Osteoblast (primary cell): ENCODE results near the gene ELP4. TPM values are rescaled to one million over a fixed set of nuclear protein-coding genes. Genes with fewer than 3 reads are reported as not detected.

ENCODE experiments used
- DNase-seq: peaks from one replicate; pipeline ENCODE4 v3.0.0; 2011; ENCODE audit warnings: low spot score, mixed read lengths; ENCODE audit not compliant: insufficient read length; ENCODE audit errors: missing footprints
- H2AFZ ChIP-seq: 2 replicates; pipeline ENCODE4 v1.6.0; 2011; ENCODE audit warnings: mild to moderate bottlenecking, low read length
- H3K27ac ChIP-seq: 2 replicates; pipeline ENCODE4 v1.5.1; 2011; ENCODE audit warnings: mild to moderate bottlenecking, low read depth, low read length, moderate library complexity
- H3K27me3 ChIP-seq: 2 replicates; pipeline ENCODE4 v1.6.0; 2012; ENCODE audit warnings: mild to moderate bottlenecking, control low read depth, inconsistent platforms, low read length, moderate library complexity; ENCODE audit not compliant: insufficient read depth
- H3K36me3 ChIP-seq: 2 replicates; pipeline ENCODE4 v1.5.1; 2011; ENCODE audit warnings: mild to moderate bottlenecking, low read length, control low read depth, moderate library complexity; ENCODE audit not compliant: insufficient read depth
- H3K4me1 ChIP-seq: 2 replicates; pipeline ENCODE4 v1.5.1; 2011; ENCODE audit warnings: mild to moderate bottlenecking, low read length, control low read depth, moderate library complexity; ENCODE audit not compliant: insufficient read depth
- H3K4me2 ChIP-seq: 2 replicates; pipeline ENCODE4 v1.6.0; 2011; ENCODE audit warnings: mild to moderate bottlenecking, low read length; ENCODE audit not compliant: insufficient read depth
- H3K4me3 ChIP-seq: fragments of 200-600 bp; sonication (generic); 3 replicates; pipeline ENCODE4 v1.5.1; 2012; ENCODE audit warnings: mild to moderate bottlenecking, low read length, inconsistent platforms; ENCODE audit not compliant: insufficient read depth
- H3K79me2 ChIP-seq: 2 replicates; pipeline ENCODE4 v1.6.0; 2012; ENCODE audit warnings: mild to moderate bottlenecking, low read length, control low read depth, inconsistent platforms; ENCODE audit not compliant: insufficient read depth
- H3K9me3 ChIP-seq: 2 replicates; pipeline ENCODE4 v1.5.1; 2011; ENCODE audit warnings: low read depth, low read length, control low read depth
- H4K20me1 ChIP-seq: 2 replicates; pipeline ENCODE4 v1.6.0; 2012; ENCODE audit warnings: mild to moderate bottlenecking, low read length, control low read depth; ENCODE audit not compliant: insufficient read depth
- total RNA-seq: library from RNA; depleted of rRNA; stranded (reverse); fragments of >200 nt; gene quantifications from 2 replicates; pipeline ENCODE4 v1.2.3, GENCODE V29; 2012
- TF ChIP-seq, protein P1 (sequence below): IDR thresholded peaks from 2 replicates; pipeline ENCODE4 v1.5.1; 2011; ENCODE audit warnings: mild to moderate bottlenecking, low read depth, low read length, moderate library complexity; ENCODE audit errors: extremely low read depth

Gene ELP4
- total RNA-seq, 1 donor, result 16.3 TPM

- Histone ChIP-seq H2AFZ (no peak overlapping the region), H4K20me1 (no peaks in the 10 kb centered on the region), H3K4me2 (no peak overlapping the region), H3K27ac (no peak overlapping the region), H3K9me3 (no peaks in the 10 kb centered on the region), H3K79me2 (no peaks in the 10 kb centered on the region), H3K4me3 (no peak overlapping the region), H3K4me1 (peaks cover 2% of the 10 kb centered on the region), H3K36me3 (no peaks in the 10 kb centered on the region), H3K27me3 (no peaks in the 10 kb centered on the region)
- DNase-seq, result no peak
- TF ChIP-seq, protein P1, sequence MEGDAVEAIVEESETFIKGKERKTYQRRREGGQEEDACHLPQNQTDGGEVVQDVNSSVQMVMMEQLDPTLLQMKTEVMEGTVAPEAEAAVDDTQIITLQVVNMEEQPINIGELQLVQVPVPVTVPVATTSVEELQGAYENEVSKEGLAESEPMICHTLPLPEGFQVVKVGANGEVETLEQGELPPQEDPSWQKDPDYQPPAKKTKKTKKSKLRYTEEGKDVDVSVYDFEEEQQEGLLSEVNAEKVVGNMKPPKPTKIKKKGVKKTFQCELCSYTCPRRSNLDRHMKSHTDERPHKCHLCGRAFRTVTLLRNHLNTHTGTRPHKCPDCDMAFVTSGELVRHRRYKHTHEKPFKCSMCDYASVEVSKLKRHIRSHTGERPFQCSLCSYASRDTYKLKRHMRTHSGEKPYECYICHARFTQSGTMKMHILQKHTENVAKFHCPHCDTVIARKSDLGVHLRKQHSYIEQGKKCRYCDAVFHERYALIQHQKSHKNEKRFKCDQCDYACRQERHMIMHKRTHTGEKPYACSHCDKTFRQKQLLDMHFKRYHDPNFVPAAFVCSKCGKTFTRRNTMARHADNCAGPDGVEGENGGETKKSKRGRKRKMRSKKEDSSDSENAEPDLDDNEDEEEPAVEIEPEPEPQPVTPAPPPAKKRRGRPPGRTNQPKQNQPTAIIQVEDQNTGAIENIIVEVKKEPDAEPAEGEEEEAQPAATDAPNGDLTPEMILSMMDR, result no peak
Observed at GRCh38 chr11:31784611-31785010, 275.0 kb downstream of the ELP4 start.

GRCh38 chr11:31786996-31787685 is 277.6 kb downstream of the ELP4 start:
- Histone ChIP-seq H3K27ac (no peak overlapping the region), H3K79me2 (no peaks in the 10 kb centered on the region), H3K4me3 (no peak overlapping the region), H3K4me2 (no peak overlapping the region), H3K9me3 (no peaks in the 10 kb centered on the region), H3K36me3 (no peaks in the 10 kb centered on the region), H3K4me1 (no peaks in the 10 kb centered on the region), H4K20me1 (no peaks in the 10 kb centered on the region), H2AFZ (no peak overlapping the region), H3K27me3 (peaks cover 2% of the 10 kb centered on the region)
- DNase-seq, result no peak
- TF ChIP-seq, protein P1, result no peak

- Histone ChIP-seq H3K4me1 (no peaks in the 10 kb centered on the region), H3K27me3 (peaks cover 3% of the 10 kb centered on the region), H3K4me3 (no peak overlapping the region), H3K9me3 (no peaks in the 10 kb centered on the region), H4K20me1 (no peaks in the 10 kb centered on the region), H3K27ac (no peak overlapping the region), H3K4me2 (no peak overlapping the region), H3K36me3 (no peaks in the 10 kb centered on the region), H3K79me2 (no peaks in the 10 kb centered on the region), H2AFZ (no peak overlapping the region)
- TF ChIP-seq, protein P1, result no peak
- no peak for DNase-seq
Observed at GRCh38 chr11:31788085-31788484, 278.5 kb downstream of the ELP4 start.

DNA sequence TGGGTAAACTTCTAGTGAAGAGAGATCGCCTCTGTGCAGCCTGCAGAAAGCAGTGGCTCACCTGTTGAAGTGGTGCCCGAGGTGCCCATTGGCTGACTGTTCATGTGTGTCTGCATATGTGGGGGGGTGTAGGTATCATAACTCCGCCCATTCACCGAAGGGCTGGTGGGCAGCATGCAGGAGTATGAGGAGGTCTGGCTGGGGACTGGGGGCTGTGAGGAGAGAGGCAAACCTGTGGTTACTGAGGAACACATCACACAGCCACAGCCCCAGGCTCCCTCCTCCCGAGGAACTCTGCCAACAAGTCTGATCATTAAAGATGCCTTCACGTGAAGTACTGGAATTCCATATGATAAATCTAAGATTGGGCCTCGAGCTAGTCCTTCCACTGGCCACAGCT is 281.1 kb downstream of the ELP4 start:
- no peaks in the 10 kb centered on the region for H3K79me2 ChIP-seq
- peaks cover 12% of the 10 kb centered on the region for H3K27me3 ChIP-seq
- no peak for DNase-seq
- H3K27ac ChIP-seq, result no peak overlapping the region
- H3K9me3 ChIP-seq, result no peaks in the 10 kb centered on the region
- H3K4me1 ChIP-seq, result no peaks in the 10 kb centered on the region
- H2AFZ ChIP-seq, result no peak overlapping the region
- no peaks in the 10 kb centered on the region for H3K36me3 ChIP-seq
- H3K4me2 ChIP-seq, result no peak overlapping the region
- TF ChIP-seq, protein P1, result no peak
- H4K20me1 ChIP-seq, result no peaks in the 10 kb centered on the region
- no peak overlapping the region for H3K4me3 ChIP-seq
